GM21526 (cell line): ENCODE measurements around the gene ALPI.
"Not testable (repeated sequence)": the region's sequence is repeated elsewhere in the genome, so short reads cannot be mapped to it uniquely, and the experiment has no call there.

Source experiments
- ATAC-seq: cut with Tn5 transposase; IDR thresholded peaks from one replicate; pipeline ENCODE4 v1.9.1; 2021; ENCODE audit warnings: moderate library complexity; ENCODE audit not compliant: unreplicated experiment, low FRiP score

ALPI gene

DNA sequence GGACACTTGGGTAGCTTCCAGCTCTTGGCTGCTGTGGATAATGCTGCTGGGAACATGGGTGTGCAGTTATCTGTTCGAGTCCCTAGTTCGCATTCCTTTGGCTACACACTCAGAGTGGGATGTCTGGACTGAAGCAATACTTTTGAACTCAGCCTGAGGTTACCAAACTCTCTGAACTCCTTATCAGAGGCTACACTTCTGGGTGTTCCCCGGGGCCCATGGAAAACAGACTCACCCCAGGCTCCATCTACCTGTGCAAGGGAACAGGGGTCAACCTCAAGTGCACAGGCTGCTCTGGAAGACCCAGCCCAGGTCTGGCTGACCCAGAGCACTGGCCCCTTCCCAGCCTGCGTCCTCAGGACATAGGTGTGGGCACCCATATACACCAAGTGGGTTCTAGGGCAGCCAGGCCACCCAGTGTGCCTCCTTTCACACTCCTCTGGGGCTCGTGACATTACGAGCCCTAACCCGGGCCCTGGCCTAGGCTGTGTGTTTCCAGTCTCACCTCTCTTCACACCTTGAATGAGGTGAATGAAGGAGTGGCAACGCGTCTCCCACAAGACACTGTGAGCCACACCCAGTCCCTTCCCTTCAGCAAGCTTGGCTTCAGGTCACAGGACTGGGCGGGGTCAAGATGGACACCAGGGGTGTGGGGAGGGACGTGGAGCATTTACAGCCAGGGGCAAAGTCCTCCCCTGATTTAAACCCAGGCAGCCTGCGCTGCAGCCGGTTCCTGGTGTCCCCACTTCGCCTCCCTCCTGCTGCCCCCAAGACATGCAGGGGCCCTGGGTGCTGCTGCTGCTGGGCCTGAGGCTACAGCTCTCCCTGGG lies at the start of gene ALPI:
Gene ALPI (plus strand): TSS at position 728 of the 830 bp plus-strand sequence. CDS start 47 bp downstream, at position 775.
- ATAC-seq = no peak

DNA sequence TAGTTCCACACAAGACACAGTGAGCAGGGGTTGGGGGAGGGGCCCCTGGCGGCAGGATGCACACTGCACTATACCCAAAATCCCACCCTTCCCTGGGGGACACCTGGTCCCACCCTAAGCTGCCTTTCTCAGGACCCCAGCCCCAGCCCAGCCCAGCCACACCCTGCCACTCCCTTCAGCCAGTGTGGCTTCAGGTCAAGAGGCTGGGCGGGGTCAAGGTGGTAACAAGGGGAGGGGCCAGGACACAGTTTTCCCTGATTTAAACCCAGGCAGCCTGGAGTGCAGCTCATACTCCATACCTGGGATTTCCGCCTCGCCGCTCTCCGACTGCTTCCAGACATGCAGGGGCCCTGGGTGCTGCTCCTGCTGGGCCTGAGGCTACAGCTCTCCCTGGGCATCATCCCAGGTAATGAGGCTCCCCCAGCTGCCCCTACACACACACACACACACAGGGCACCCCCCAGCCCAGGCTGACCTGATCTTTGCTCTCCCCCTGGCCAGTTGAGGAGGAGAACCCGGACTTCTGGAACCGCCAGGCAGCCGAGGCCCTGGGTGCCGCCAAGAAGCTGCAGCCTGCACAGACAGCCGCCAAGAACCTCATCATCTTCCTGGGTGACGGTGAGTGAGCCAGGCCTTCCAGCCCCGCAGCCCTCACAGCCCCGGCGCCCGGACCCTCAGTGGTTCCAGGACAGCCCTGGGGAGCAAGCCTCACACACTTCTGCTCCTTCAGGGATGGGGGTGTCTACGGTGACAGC lies 49.2 kb upstream of the ALPI start, which contains the start of gene ALPG:
Gene ALPG (plus strand): TSS at position 289 of the 755 bp plus-strand sequence. CDS start 51 bp downstream, at position 340.
- ATAC-seq = no peak

DNA sequence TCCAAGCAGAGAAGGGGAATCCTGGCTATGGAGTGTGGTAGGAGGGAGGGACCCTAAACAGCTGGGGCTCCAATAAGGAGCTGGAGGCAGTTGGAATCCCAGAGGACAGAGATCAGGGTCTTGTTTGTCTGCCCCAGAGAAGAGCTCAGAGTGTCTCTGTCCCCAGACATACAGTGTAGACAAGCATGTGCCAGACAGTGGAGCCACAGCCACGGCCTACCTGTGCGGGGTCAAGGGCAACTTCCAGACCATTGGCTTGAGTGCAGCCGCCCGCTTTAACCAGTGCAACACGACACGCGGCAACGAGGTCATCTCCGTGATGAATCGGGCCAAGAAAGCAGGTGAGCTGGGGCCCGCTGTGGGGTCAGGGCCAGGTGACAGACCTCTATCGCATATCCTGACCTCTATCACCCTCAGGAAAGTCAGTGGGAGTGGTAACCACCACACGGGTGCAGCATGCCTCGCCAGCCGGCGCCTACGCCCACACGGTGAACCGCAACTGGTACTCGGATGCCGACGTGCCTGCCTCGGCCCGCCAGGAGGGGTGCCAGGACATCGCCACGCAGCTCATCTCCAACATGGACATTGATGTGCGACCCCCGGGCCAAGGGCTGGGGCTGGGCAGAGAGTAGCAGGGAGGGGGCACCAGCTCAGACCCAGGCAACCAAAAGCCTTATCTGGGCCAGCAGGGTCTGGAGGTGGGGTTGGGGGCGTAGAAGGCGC lies 48.4 kb upstream of the ALPI start:
- not testable (repeated sequence) for ATAC-seq

DNA sequence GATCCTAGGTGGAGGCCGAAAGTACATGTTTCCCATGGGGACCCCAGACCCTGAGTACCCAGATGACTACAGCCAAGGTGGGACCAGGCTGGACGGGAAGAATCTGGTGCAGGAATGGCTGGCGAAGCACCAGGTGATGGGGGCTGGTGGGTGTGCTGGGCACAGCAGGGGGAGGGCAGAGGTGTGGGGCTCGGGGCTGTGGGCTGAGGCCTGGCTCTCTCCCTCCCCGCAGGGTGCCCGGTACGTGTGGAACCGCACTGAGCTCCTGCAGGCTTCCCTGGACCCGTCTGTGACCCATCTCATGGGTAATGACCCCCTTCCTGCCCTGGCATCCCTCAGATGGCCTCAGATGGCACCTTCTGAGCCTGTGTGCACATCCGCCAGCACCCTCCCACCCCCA lies 47.7 kb upstream of the ALPI start:
- not testable (repeated sequence) for ATAC-seq

DNA sequence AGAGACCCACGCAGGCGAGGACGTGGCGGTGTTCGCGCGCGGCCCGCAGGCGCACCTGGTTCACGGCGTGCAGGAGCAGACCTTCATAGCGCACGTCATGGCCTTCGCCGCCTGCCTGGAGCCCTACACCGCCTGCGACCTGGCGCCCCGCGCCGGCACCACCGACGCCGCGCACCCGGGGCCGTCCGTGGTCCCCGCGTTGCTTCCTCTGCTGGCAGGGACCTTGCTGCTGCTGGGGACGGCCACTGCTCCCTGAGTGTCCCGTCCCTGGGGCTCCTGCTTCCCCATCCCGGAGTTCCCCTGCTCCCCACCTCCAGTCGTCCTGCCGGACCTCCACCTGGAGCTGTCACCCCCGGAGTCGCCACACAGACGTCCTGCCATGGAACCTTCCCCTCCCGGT lies 46.3 kb upstream of the ALPI start:
- ATAC-seq = not testable (repeated sequence)

DNA sequence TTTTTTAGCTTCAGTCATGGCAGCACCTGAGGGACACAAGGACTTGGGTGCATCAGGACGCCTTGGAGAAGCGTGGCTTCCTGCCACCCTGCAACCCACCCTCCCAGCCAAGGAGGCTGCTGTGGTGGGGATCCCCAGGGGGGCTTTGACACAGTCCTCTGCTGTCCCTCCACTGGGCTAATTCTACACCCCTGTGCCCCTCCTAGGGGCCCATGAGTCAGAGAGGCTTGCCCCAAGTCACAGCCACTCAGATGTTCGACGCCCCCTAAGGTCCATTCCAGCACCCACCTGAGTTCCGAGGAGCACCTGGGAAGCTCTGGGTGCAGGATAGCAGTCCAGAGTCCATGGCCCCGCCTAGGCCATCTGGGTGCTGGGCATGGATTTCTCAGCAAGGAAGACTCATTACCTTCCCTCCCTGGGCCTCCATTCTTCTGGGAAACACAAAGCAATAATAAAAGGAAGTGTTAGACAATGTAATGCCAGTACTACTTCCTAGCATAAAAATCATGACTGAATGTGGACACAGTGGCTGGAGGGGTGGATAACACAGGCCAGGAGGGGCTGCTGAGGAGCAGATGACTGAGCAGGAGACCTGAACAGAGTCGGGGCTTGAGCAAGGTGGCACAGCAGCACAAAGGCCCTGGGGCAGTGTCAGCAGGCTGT lies 45.6 kb upstream of the ALPI start:
- no peak for ATAC-seq

DNA sequence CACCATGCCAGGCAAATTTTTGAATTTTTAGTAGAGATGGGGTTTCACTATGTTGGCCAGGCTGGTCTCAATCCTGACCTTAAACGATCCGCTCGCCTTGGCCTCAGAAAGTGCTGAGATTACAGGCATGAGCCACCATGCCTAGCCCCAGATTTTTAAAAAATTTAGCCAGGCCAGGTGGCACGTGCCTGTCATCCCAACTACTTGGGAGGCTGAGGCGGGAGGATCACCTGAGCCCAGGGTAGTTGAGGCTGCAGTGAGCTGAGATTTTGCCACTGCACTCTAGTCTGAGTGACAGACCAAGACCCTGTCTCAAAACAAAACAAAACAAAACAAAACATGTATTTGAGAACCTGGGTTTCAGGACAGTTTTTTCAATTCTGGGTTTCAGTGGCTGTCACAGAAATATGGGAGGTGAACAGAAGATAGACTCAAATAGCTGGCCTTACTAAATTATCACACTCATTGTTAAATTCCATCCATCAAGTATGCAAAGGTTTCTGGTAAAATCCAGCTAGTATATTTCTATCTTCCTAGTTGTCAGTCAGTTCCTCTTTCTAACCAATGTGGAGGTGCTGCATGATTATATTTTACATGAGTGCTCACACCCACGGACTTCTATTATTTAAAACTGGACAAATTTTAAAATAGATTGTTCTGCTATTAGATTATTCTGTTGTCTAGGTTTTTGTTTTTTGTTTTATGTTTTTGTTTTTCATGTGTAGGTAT lies 43.9 kb upstream of the ALPI start:
- ATAC-seq = no peak

DNA sequence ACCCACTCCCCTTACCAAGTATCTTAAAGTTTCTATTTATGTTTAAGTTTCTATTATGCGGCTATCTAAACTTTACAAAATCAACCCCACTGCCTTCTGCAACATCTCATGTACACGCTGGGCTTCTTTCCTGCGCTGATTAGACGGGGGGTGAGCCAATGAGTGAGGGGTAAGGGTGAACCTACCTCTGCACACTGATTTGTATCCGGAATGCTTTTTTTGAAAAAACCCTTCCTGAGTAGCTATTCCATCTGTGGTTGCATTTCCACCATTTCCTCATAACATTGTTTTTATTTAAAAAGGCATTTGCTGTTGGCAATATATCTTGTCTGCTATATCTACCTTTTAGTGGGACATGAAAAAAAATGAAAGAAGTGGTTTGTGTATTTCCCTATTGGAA lies 43.0 kb upstream of the ALPI start:
- ATAC-seq = no peak

DNA sequence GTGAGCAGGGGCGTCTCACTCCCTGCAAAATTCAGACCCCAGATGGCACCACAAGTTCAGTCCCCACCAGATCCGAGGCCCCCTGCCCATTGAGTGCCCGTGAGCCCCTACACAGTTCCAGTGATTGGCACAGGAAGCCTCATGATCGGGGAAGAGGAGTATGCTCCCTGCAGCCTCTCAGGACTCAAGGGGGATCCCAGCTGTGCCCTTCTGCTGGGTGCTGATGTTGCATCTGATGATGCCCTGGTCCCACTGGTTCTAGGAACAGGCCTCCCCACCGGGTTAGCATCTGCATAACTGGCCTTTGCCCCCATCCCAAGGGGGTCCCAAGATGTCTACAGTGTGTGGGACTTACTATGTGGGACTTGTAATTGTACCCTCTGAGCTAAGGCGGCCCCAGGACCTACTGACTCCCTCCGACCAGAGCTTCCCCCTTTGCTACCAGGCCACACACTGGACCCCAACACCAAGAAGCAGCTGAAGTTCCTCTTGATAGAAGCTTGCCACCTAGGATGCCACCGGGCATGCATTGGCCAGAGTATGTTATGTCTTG lies 40.7 kb upstream of the ALPI start:
- ATAC-seq = no peak

DNA sequence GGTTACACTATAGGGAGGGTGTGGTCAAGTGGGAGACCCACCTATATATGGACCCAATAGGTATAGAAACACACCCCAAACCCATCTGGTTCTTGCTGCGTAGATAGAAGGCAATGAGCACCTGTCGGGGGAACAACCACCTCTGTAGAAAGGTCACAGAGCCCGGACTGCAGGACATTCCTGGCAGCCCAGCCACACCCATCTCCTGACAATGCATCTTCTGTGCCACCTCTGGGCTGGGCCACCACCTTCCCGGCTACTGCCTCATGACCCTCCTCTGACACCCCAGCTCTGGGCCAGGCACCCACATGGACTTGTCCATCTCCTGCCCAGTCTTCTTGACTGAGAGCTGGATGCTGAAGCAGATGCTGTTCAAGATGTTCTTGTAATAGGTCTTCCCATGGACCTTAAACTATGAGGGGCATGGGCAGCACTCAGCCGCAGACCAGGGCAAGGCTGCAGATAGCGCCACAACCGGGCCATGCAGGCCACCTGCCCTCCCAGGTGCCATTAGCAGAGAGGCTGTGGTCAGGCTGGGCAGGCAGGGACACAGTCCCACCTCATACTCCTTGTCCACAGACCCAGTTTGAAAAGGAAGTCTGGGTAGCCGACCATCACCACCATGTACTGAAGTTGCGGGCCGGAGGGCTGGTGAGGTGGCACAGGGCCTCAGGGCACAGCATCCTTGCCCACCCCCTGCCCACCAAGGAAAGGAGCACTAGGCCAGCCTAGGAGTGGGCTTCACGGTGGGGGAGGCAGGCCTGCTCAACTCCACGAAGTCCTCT lies 40.0 kb upstream of the ALPI start:
- no peak for ATAC-seq

DNA sequence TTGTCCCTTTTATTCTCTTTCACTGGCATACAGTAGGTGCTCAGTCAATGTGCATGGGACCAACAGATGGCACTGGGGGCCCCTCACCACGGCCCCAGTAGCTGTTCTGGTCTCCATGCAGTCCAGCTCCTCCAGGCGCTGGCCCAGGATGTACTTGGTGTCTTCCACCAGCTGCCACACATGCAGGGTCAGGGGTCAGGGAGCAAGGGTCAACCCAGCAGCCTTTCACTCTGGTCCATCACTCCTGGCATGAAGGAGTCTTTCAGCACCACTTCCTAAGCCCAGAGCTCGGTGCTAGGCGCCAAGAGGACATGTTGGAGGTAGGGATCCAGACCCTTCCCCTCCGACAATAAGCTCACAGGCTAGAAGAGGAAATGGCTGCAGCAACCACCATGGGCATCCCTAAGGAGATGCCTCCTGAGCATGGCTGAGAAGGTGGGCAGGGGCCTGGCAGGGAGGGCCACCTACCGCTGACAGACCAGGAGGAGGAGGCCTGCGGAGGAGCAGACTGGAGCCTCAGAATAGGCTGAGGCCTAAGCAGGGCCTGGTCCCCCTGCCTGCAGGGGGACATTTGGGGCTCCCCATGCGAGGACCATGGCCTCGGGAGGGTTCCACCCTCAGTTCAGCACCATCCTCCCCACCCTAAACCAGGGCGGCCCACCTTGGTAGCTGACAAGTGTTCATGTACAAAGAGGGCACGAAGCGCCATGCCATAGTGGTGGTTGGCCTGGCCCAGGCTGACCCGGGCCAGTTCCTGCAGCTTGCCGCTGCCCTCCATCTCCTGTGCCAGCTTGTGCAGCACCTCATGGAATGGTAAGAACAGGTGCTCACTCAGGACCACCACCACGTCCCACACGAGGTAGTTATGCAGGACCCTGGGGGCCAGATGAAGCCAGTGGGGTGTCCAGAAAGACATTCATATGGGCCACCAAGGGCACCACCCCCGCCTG lies 39.2 kb upstream of the ALPI start:
- ATAC-seq = no peak

DNA sequence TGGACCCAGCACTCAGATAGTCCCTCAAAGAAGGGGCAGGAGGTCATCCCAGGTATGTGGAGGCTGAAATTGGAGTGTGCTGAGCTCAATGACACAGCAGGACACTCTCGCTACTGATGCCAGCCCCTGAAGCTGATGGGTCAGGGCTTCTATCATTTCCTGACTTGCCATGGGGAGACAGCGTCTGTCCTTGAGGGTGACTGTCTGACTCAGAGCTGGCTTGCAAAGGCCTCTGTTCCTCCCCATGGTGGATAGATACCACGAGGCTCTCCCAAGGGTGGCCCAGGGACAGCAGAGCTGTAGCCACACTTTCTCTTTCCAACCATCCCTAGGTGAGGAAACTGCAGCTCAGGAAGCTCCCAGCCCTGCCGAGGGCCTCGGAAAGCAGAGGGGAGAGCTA lies 38.5 kb upstream of the ALPI start:
- no peak for ATAC-seq

DNA sequence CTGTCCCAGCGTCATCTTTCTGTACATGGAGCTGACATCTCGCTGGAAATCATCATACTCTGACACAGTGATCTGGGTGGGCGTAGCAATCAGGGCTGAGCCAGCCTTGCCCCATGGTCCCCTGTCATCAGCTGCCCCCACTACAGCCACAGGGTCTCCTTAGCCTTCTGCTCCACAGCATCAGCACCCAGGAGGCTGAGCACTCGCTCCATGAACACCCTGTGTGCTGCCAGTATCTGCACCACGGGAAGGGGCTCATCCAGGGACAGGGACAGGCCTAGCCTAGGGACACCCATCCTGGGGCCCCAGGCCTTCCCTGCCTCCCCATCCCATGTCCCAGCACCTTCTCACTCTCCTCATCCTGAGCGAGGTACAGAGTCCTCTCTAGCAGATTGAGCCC lies 37.9 kb upstream of the ALPI start:
- no peak for ATAC-seq

DNA sequence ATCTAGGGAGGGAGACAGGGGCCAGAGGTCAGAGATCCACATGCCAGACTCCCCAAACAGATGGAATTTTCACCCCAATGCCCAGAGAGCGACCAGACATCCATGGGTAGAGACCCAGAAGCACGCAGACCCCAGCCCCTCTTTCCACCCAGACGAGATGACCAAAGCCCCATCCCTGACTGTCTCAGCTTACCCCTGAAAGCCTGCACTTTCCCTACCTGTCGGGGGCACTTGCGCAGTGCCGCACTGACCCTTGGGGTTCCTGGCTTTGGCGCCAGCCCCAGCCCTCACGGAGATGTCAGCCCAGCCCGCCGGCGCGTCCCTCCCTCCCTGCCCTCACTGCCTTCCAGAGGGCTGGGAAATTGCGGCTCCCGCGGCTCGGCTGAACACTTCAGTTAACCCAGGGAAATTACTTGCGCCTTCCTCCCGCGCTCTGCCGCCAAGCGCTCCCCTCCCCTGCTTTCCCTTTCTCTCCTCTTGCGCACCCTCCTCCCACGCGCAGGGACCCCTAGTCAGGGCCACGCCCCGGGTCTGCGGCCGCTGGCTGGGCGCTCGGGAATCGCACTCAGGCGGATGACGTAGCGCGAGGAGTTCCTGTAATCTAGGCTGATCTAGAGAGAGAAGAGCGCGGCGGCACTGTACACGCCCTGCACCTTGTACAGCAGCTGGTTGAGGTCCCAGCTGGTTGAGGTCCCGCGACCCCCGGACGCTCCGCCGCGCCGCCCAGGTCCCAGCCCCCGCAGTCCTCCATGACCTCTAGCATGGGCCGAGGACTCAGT lies 37.3 kb upstream of the ALPI start:
- no peak for ATAC-seq

DNA sequence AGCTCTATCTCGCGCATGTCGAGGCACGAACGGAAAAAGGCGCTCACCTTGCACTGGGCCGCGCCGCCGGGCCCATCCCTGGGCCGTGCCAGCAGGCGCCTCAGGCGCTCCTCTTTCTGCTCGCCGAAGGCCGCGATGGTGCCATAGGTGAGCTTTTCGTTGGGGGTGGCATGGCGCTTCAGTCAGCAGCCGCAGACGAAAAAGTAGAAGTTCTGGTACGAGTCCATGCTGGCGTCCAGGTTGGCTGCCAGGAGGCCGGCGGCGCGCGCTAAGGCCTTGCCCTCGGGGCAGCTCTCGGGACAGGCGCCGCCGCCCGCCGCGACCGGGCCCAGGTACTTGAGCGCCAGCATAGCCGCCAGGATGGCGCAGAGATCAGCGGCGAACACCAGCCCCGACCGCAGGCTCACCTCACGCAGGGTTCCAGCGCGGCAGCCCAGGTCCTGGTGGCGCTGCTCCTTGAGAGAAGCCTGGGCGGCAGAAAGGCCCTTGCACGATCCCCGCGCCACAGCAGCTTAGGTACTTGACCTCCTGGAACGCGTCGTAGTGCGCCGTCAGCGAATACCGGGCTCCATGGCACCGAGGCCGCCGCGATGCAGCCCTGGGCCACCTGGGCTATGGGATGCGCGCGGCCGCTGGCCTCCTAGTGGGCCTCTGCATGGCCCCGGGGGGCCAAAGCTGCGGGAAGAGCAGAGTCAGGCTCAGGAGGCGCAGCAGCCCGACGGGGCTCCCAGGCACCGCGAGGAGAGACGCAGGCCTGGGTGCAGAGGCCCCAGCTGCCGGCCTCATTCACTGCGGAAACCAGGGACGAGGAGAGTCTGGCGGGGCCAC lies 36.5 kb upstream of the ALPI start:
- ATAC-seq = no peak

DNA sequence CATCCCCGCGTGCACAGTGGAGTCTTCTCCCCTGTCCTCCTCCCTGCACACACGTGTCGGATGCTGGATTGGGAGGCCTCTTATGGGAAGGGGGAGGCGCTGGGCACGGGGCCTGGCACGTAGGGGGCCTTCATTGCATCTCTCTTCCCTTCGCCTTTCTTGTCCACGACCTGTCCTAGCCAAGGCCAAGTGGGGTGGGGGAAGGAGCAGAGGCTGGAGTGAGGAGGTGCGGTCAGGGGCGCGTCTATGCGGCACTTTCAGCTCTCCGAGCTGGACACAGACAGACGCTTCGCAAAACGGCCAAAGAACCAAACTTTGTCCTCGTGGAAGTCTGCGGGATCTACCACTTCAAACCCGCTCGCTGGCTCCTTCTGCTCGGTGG lies 35.9 kb upstream of the ALPI start:
- ATAC-seq = no peak
